ENCODE results near the gene KBTBD4.
"Not testable (repeated sequence)": the region's sequence is repeated elsewhere in the genome, so short reads cannot be mapped to it uniquely, and the experiment has no call there.

The KBTBD4 gene

GRCh38 chr11:47572715-47573255, 6.0 kb downstream of the KBTBD4 start:
- DNase-seq: no peak
- H3K9me3 Mint-ChIP-seq: no peaks in the 10 kb centered on the region
- H3K27me3 Mint-ChIP-seq: no peaks in the 10 kb centered on the region
- no peak overlapping the region for H3K27ac Mint-ChIP-seq
- no peak overlapping the region for H3K4me3 Mint-ChIP-seq
- peaks cover 33% of the 10 kb centered on the region for H3K4me1 Mint-ChIP-seq
- ATAC-seq: no peak

- ATAC-seq (no peak), DNase-seq (no peak)
- Mint-ChIP-seq H3K4me1 (peaks cover 27% of the 10 kb centered on the region), H3K9me3 (no peaks in the 10 kb centered on the region), H3K27ac (no peak overlapping the region), H3K27me3 (no peaks in the 10 kb centered on the region), H3K4me3 (no peak overlapping the region)
Observed at GRCh38 chr11:47571895-47572294, 6.9 kb downstream of the KBTBD4 start.

- no peaks in the 10 kb centered on the region for H3K27me3 Mint-ChIP-seq
- no peak for DNase-seq
- H3K27ac Mint-ChIP-seq: peak overlapping the region in 1 of 2 donors; percentile 43
- no peaks in the 10 kb centered on the region for H3K9me3 Mint-ChIP-seq
- no peak for ATAC-seq
- no peak overlapping the region for H3K4me3 Mint-ChIP-seq
- H3K4me1 Mint-ChIP-seq: peaks cover 27% of the 10 kb centered on the region
Observed at GRCh38 chr11:47571357-47571729, 7.4 kb downstream of the KBTBD4 start.

- H3K9me3 Mint-ChIP-seq: no peaks in the 10 kb centered on the region
- DNase-seq (no peak), ATAC-seq (no peak)
- peak overlapping the region in 1 of 2 donors; percentile 43 for H3K27ac Mint-ChIP-seq
- H3K27me3 Mint-ChIP-seq: no peaks in the 10 kb centered on the region
- H3K4me3 Mint-ChIP-seq: no peak overlapping the region
- peaks cover 23% of the 10 kb centered on the region for H3K4me1 Mint-ChIP-seq
Observed at GRCh38 chr11:47570651-47571356, 8.0 kb downstream of the KBTBD4 start.

GRCh38 chr11:47569646-47570045, 9.1 kb downstream of the KBTBD4 start:
- ATAC-seq (no peak), DNase-seq (no peak)
- Mint-ChIP-seq H3K27ac (no peak overlapping the region), H3K4me1 (peaks cover 30% of the 10 kb centered on the region), H3K9me3 (no peaks in the 10 kb centered on the region), H3K27me3 (no peaks in the 10 kb centered on the region), H3K4me3 (no peak overlapping the region)

GRCh38 chr11:47566149-47566698, 12.5 kb downstream of the KBTBD4 start:
- DNase-seq (no peak), ATAC-seq (no peak)
- peak overlapping the region; percentile 89 to 96 for H3K27ac Mint-ChIP-seq
- H3K4me1 Mint-ChIP-seq: peaks cover 40% of the 10 kb centered on the region
- peak overlapping the region; percentile 81 to 88 for H3K4me3 Mint-ChIP-seq
- no peaks in the 10 kb centered on the region for H3K9me3 Mint-ChIP-seq
- H3K27me3 Mint-ChIP-seq: no peaks in the 10 kb centered on the region

GRCh38 chr11:47565340-47566148, 13.2 kb downstream of the KBTBD4 start, which contains the start of gene PTPMT1:
TSS of gene PTPMT1 (plus strand) at chr11:47565599. CDS start at chr11:47565623, 24 bp downstream.
- peak; percentile 95 for ATAC-seq
- Mint-ChIP-seq H3K4me3 (peak within 1 kb of the TSS; percentile 81 to 88), H3K27ac (peak within 1 kb of the TSS; percentile 91 to 96), H3K9me3 (no peaks in the 10 kb centered on the region), H3K4me1 (peaks cover 40% of the 10 kb centered on the region), H3K27me3 (no peaks in the 10 kb centered on the region)
- DNase-seq: peak; percentile 72 to 79

GRCh38 chr11:47564933-47565339, 13.8 kb downstream of the KBTBD4 start:
- H3K27ac Mint-ChIP-seq: peak overlapping the region; percentile 91 to 96
- DNase-seq (no peak), ATAC-seq (peak; percentile 45)
- H3K4me1 Mint-ChIP-seq: peaks cover 40% of the 10 kb centered on the region
- H3K9me3 Mint-ChIP-seq: no peaks in the 10 kb centered on the region
- no peaks in the 10 kb centered on the region for H3K27me3 Mint-ChIP-seq
- peak overlapping the region; percentile 81 to 88 for H3K4me3 Mint-ChIP-seq

- H3K27me3 Mint-ChIP-seq, ATAC-seq, H3K9me3 Mint-ChIP-seq, DNase-seq, H3K27ac Mint-ChIP-seq: not testable (repeated sequence)
- Mint-ChIP-seq H3K4me1 (peaks cover 36% of the 10 kb centered on the region), H3K4me3 (peak overlapping the region; percentile 37)
Observed at GRCh38 chr11:47564366-47564765, 14.4 kb downstream of the KBTBD4 start.

GRCh38 chr11:47562393-47562792, 16.4 kb downstream of the KBTBD4 start:
- not testable (repeated sequence) for ATAC-seq, H3K27ac Mint-ChIP-seq, H3K4me3 Mint-ChIP-seq, H3K9me3 Mint-ChIP-seq, DNase-seq, H3K27me3 Mint-ChIP-seq
- peaks cover 36% of the 10 kb centered on the region for H3K4me1 Mint-ChIP-seq

- Mint-ChIP-seq H3K4me3 (no peak overlapping the region), H3K9me3 (no peaks in the 10 kb centered on the region), H3K27me3 (no peaks in the 10 kb centered on the region), H3K27ac (no peak overlapping the region), H3K4me1 (peaks cover 27% of the 10 kb centered on the region)
- DNase-seq (no peak), ATAC-seq (no peak)
Observed at GRCh38 chr11:47560426-47560825, 18.3 kb downstream of the KBTBD4 start.

GRCh38 chr11:47558695-47559094, 20.1 kb downstream of the KBTBD4 start:
- Mint-ChIP-seq H3K27me3 (no peaks in the 10 kb centered on the region), H3K27ac (no peak overlapping the region), H3K4me1 (peaks cover 19% of the 10 kb centered on the region), H3K4me3 (no peak overlapping the region), H3K9me3 (no peaks in the 10 kb centered on the region)
- DNase-seq (no peak), ATAC-seq (no peak)

GRCh38 chr11:47557004-47557403, 21.8 kb downstream of the KBTBD4 start:
- H3K9me3 Mint-ChIP-seq, H3K4me3 Mint-ChIP-seq, DNase-seq, H3K27me3 Mint-ChIP-seq, ATAC-seq: not testable (repeated sequence)
- H3K4me1 Mint-ChIP-seq: peaks cover 15% of the 10 kb centered on the region
- H3K27ac Mint-ChIP-seq: peak overlapping the region in 1 of 2 donors; percentile 19

- Mint-ChIP-seq H3K27ac (peak overlapping the region; percentile 1 to 90), H3K27me3 (no peaks in the 10 kb centered on the region), H3K4me1 (peaks cover 42% of the 10 kb centered on the region), H3K4me3 (peak overlapping the region; percentile 93 to 98), H3K9me3 (no peaks in the 10 kb centered on the region)
- no peak for DNase-seq
- peak; percentile 56 for ATAC-seq
Observed at GRCh38 chr11:47553406-47553743, 25.4 kb downstream of the KBTBD4 start.

GRCh38 chr11:47552566-47553405, 26.0 kb downstream of the KBTBD4 start, which contains the start of gene CELF1:
TSS of gene CELF1 (minus strand) at chr11:47553132. CDS start at chr11:47499523, 53,609 bp downstream.
- Mint-ChIP-seq H3K4me1 (peaks cover 48% of the 10 kb centered on the region), H3K4me3 (peak within 1 kb of the TSS; percentile 93 to 98), H3K27me3 (no peaks in the 10 kb centered on the region), H3K9me3 (no peaks in the 10 kb centered on the region), H3K27ac (peak within 1 kb of the TSS; percentile 98 to 99)
- ATAC-seq (peak; percentile 97), DNase-seq (peak; percentile 92 to 93)

Data from stimulated activated naive CD8-positive, alpha-beta T cell treated with anti-CD3 and anti-CD28 coated beads, Interleukin-15, amount 100 ng/mL, for 72 hours (primary cell).